Activated CD4-positive, CD25-positive, alpha-beta regulatory T cell (primary cell): Measurements from ENCODE around the gene TYMP.

Experiments
- DNase-seq, 4 experiments: peaks; one replicate each; lab custom pipeline; 2025; lab: John Stamatoyannopoulos, UW

TYMP gene, protein sequence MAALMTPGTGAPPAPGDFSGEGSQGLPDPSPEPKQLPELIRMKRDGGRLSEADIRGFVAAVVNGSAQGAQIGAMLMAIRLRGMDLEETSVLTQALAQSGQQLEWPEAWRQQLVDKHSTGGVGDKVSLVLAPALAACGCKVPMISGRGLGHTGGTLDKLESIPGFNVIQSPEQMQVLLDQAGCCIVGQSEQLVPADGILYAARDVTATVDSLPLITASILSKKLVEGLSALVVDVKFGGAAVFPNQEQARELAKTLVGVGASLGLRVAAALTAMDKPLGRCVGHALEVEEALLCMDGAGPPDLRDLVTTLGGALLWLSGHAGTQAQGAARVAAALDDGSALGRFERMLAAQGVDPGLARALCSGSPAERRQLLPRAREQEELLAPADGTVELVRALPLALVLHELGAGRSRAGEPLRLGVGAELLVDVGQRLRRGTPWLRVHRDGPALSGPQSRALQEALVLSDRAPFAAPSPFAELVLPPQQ

DNA sequence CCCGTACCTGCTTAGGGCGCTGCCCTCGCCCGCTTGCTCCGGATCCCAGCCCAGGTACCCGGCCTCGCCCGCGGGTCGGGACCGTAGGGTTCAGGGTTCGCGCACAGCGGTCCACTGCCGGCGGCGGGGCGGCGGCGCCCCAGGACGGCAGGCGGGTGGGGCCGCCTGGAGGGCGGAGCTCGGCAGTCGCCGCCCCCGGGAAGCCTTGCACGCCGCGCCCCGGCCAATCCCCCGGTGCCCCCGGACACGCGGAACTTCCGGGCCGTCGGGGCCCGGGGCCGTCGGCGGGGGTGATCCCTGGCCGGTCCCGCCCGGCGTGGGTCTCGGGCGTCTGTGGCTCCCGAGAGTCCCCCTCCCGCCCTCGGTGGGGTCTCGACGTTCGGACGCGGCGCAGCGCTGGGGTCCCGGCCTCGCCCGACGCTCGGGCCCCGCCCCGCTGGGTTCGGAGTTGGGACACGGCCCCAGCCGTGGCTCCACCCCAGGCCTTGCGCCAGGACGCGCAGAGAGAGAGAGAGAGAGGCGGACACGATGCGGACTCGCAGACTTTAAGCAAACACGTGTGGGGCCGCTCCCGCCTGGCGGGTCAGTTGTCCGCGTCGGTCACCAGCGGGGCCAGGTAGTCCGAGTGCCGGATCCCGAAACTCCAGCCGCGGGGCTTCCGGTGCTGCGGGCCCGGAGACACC is at the start of gene TYMP:
TYMP (minus strand) TSS at position 116 of the 683 bp plus-strand sequence. CDS start 303 bp downstream, outside the sequence.
- peak; percentile 58 to 69 (median 66) for DNase-seq

DNA sequence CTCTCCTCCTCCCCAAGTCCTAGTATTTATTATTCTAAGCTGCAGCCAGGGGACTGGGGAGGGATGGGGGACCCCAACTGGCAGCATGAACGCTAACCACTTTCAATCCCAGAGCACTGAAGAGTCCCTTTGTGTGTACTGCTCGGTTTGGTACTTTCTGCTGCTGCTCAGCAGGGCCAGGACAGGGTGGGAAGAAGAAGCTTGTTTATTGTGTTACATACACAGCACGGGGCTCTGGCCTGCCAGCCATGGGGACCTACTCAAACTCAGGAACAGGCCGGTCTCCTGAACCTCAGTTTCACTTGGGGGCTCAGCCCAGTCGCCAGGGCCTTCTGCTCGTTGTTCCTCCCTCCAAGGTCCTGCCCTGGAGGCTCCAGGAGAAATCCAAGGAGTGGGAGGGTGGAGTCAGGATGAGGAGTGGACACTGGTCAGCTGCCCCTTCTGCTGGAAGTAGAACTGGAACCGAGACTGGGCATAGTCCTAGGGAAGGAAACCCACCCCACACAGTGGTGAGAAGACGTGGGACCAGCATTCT is 49.0 kb upstream of the TYMP start:
- DNase-seq: no peak

DNA sequence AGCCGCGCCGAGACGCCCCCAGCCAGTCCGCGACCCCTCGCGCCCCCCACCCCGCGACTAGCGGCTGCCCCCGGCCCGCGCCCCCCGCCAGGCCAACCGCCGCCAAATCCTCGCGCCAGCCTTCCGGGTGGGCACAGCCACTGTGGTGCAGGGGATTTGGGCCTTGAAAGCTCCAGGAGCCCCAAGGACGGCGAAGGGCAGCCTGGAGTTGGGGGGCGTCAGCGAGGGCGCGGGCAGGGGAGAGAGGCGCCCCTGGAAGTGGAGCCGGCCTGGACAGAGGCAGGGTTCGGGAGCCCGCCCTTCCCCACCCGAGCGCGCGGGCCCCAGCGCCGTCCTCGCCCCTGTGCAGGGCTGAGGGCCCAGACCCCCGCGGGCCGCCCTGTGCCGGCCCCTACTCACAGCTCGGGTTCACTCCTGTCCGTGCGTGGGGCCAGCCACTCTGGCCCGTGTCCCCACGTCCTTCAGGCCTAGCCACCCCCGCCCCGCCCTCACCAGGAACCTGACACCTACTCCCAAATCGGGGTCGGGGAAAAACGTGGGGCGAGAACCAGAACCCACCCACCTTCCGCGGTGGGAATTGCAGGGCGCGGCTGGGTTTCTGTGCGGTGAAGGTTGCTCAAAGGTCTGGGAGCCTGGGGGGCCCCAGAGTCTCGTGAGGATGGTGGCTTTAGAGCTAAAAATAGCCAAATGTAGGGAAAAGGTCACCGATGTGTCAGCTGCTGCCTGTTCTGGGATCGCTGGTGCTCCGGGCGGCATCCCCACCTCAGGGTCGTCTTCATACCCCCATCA is 48.4 kb upstream of the TYMP start, which contains the start of gene CPT1B:
CPT1B (minus strand) TSS at position 441 of the 789 bp plus-strand sequence. CDS start 512 bp downstream, outside the sequence.
- no peak for DNase-seq

DNA sequence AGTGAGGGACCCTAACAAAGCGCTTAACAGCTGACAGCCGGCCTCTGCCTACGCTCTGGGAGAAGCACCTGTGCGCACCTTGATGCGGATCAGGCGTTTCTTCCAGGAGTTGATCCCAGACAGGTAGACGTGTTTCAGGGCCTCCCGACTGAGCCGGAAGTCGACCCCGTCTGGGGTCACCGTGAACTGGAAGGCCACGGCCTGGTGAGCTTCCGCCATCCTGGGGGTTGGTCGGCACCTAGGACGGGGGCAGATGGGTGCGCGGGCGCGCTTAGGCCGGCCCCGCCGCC is 47.8 kb upstream of the TYMP start:
- DNase-seq: no peak

DNA sequence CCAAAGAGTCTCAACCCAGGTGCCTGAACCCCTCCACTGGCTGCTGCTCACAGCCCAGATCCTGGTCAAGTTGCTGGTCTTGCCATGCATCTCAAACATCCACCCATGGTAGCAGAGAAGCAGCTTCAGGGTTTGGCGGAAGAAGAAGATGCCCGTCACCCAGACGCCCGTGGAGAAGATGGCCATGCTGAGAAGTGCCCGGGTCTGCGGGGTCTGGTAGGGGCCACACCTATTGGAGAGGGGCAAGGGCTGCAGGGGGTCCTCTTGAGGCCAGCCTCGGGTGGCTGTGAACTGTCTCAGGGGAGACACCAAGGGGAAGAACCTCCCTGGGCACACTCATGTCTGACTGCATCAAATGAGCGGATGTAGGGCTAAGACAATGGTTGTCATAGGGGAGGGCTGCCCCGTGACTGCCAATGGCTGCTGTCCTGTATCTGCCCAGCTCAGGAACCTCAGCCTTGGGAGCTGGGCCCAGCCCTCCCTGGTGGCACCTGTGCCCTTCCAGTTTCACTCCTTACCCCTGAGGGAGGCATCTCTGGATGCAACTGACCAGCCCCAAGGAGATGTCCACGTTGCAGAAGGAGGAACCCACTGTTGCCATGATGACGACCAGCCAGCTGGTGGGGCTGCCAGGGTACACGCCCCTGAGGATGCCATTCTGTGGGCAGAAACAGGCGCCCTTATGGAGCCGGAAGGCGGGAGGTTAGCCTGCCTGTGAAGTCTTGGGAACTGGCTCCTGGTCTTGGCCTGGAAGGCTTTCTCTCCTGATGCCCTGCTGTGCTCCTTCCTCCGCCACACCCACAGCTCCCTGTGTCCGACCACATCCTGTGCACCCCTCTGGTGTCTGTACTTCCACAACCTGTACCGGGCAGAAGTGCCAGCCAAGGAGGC is 47.2 kb upstream of the TYMP start:
- DNase-seq: no peak

DNA sequence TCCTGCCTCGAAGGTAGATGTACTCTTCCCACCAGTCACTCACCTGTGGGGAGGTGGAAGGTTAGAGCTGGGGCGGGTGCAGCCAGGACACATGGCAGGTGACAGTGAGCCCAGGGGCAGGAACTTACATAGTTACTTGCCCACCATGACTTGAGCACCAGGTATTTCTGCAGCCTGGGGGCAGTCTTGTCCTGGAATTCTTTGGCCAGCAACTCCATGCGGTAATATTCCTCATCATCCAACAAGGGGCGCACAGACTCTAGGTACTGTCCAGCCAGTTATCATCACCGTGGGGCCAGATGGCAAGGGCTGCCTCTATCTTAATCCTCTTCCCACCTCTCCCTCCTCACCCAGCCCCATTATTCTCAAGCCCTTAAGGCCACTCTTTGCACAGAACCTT is 46.3 kb upstream of the TYMP start:
- DNase-seq: no peak

DNA sequence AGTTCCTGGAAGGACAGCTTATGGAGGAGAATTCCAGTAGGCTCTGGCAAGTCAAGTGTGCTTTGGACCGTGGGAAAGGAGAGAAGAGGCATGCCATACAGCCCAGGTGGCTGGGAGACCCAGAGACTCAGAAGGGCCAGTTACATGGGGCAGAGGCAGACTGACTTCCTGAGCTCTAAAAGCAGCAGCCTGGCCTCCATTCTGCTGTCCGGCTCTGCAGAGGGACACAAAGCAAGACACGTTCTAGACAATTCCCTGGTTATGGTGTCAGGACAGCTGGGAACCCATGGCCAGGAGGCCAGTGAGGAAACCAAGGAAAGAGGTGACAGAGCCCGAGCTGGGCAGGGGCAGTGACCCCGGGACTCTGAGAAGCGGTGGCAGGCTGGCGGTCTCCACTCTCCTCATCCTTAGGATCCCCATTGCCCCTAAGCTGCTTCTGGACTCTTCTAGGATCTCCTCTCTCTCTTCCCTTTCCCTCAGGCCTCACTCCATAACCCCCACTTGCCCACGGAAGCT is 45.7 kb upstream of the TYMP start:
- no peak for DNase-seq

DNA sequence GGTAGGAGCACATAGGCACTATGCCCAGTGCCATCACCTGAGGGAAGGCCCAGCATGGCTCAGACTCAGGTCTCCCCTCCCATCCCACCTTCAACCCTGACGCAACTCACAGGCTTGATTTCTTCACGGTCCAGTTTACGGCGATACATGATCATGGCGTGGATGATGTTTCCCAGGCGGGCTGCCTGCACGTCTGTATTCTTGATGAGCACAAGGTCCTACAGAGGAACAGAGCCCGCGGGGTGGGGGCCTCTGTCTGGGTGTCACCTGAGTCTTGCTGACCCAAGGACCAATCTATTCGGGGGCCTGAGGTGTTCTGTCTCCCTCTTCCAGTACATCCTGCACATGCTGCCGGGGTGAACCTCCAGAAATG is 44.6 kb upstream of the TYMP start:
- no peak for DNase-seq

DNA sequence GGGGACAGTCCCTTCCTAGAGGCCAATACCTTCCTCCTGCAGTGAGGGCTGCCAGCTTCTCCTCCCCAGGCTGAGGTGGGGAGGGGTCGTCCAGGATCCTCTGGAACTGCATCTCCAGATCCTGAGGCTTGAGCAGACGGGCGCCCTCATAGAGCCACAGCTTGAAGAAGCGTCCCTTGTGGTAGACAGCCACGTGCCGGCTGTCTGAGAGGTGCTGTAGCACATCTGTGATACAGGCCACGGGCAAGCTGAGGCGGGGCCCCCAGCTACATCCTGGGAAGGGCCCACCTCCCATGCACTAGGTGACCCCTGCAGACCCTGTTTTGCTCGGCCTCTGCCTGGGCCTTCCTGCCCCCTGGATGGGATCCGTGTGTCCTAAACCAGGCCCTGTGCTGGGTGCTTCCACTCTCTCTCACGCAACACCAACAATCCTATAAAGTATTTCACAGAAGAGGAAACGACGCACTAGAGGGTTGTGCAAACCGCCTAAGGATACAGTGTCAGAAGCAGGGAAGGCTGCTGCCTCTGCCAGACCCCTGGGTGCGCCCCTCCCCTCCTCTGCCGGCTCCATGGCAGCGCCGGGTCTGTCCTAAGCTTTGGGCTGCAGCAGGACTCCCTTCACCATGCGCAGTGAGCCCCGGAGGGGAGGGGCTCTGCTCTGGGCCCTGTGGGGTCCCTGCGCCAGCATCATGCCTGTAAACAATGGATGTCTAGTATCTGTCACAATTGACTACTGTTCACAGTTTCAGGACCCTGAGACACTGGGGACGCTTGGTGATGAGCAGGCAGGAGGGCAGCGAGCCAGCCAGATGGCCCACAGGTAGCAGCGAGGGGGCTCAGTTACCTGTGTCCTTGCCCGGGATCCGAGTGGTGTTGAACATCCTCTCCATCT is 43.9 kb upstream of the TYMP start:
- DNase-seq: no peak

DNA sequence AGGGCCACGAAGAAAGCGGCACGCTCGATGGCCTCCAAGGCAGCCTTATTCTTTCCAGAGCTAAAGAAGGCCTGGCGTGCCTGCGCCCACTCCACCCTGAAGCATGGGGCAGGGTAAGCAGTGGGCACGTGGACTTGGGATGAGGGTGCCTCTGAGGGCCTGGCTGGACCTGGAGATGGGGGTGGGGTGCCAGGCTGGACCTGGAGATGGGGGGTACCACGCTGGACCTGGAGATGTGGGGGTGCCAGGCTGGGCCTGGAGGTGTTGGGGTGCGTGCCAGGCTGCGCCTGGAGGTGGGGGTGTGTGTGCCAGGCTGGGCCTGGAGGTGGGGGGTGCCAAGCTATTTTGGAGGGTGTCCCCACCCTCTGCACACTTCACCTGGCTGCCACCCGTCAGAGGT is 43.2 kb upstream of the TYMP start:
- DNase-seq: no peak

DNA sequence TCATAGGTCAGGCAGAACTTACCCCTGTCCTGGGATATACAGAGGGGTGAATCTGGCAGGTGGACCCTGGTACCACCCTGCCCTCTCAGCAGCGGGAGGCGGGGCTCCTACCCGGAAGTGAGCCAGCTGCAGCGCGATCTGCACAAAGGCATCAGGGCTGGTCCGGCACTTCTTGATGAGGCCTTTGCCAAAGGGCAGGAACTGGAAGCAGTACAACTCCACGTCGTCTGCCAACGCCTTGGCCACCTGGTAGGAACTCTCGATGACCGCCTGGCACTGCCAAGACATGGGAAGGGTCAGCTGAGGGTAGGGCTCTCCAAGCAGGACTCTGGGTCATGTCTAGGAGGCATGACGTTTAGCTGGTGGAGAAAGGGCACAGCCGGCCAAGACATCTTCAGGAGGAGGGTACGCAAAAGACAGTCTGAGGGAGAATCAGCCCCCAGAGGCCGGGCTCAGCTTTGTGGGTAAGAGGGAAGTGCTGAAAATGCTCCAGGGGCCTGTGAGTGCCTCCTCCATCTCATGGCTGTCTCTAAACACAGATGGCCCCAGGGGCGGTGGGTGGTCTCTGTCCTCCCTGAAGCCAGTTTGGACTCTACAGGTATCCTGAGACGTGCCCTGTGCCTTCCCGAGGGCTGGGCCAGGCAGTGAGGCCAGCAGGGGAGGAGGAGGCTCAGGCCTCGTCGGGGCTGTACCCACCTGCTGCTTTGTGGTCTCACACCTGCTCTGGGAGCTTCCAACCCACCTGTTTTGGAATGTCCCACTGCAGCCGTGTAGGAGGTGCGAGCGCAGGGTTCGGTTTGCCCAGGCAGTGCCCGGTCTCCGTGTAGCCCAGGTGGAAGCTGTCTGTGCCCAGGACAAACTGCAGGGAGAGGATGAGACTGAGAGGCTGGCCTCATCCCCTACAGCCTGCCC is 41.7 kb upstream of the TYMP start:
- DNase-seq: no peak

DNA sequence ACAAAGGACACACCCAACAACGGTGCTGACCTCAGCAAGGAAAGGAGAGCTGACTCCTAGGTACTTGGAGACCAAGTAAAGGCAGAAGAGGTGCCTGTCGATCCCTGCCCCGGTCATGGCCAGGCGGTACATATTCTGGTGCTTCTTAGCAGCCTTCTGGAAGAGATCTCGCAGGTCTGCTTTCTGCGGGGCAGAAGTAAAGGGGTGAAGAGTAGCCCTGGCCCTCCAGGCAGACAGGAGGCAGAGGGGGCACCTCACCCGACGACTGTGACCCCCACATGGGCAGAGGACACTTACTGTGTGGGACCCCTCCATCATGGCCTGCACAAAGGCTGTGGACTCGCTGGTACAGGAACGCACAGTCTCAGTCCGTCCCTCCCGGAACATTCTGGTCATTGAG is 41.0 kb upstream of the TYMP start:
- DNase-seq: no peak

DNA sequence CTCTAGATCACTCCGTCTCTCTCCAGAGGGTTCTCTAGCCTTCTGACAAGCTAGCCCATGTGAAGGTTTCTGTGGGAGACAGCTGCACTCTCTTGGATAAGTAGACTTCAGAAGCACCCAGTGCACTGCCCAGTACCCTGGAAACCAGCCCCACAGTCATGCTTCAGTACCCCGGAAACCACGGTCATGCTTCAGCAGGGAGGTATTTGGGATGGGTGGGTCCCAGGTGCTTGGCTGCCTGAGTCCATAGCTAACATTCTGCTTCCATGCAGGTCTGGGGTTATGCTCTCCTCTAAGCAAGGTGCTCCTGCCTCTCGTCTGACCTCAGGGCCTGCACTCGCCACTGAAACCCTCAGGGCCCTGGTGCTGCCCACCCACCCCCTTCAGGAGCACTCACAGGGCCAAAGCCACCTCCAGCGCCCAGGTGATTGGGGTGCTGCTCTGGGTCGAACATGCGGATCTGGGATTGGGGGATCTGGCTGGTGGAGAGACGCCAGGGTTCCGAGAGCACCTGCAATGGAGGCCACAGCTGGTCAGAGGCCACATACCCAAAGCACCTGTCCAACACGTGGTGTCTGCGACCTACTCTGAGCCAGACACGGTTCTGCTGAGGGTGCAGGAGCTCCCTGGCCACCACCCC is 40.2 kb upstream of the TYMP start:
- no peak for DNase-seq

DNA sequence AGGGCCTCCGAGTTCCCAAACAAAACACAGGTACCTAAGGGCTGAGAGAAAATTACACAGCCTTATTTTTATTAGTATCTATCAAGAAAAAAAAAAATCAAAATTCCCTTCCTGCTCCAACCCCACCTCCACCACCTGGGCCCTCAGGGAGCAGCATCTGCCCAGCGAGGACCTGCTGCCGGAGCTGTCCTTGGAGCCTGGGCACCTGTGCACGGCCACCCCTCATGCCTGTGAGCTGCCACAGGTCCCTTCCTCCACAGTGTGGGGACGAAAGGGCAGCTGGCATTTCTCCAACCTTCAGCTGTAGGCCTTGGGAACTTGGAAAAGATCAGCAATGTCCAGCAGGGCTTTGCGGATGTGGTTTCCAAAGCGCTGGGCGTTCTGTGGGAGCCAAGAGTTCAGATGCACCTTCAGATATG is 39.2 kb upstream of the TYMP start:
- DNase-seq: no peak

DNA sequence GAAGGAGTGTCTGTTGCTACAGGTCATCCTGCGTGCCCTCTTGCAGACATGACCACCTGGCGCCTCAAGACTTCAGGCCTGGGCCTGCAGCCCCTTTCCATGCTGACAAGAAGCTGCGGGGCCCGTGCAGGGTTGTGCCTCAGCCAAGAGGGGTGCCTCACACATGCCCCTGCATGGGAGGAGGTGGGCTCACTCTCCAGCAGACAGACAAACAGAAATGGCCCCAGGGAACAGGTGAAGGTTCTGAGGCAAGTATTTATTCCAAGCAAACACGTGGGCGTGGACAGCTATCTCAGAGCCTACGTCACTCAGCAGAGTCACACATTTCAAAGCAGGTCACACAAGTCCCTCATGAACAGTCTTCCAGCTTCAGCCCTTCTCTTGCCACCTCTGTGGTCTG is 38.8 kb upstream of the TYMP start:
- no peak for DNase-seq

DNA sequence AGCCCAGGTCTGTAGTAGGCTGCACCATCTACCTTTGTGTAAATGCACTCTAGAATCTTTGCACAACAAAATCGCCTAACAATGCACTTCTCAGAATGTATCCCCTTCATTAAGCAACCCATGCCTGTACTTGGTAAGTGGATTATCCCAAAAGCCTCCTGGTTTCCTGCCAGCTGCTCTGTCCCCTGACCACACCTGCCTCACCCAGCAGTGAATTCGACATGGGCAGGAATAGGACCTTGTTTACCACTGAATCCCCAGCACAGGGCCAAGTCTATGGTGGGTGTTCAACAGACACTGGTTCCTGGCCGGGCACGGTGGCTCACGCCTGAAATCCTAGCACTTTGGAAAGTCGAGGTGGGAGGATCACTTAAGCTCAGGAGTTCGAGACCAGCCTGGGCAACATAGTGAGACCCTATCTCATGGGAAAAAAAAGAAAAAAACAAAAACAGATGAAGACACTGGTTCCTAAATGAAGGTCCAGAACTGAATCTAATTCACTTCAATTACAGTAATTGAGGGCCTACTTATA is 38.0 kb upstream of the TYMP start:
- DNase-seq: no peak

DNA sequence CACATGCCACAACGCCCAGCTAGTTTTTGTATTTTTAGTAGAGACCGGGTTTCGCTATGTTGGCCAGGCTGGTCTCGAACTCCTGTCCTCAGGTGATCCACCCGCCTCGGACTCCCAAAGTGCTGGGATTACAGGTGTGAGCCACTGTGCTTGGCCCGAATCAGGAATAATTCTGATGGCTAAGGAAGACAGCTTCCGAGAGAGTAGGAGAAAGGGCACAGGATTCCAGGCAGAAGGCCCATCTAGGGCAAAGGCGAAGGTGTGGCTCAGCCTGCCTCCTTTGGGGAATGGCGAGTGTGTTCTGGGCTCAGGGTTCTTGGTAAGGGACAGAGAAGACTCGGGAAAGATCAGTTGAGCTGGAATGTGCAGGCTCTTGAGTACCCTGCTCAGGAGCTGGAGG is 34.5 kb upstream of the TYMP start:
- no peak for DNase-seq

DNA sequence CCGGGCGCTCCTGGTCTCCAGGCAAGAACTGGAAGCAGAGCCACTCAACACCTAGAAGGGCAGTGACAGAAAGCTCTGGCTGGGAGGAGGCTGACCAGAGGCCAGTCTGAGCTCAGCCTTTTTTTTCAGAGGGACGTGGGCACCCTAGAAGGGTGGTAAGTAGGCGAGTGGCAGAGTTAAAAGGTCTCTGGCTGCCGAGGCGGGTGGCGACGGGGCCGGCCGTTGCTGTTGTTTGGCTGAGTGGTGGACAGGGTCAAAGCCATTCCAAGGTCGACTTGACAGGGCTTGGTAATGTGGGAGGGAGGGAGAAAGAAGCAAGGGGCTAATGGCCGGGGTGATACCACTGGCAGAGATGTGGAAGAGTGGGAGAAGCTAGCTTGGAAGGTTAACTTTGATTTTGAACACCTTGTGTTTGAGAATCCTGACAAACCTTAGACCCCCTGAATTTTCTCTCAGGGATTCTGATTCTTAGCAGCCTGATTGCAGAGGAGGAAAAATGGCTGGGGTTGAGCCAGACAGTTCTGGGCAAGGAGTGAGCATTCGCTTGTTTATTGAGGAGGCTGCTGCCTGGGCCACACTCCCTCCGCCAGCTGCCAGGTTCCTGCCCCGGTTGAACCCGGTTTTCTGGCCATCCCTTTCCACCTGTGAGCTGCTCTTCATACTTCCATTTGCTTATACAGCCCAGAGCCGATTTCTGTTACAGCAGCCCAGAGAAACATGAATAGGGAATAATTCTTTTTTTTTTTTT is 33.8 kb upstream of the TYMP start:
- no peak for DNase-seq
